Measurements from ENCODE around the gene NANOS2. TPM values are rescaled to one million over a fixed set of nuclear protein-coding genes. Genes with fewer than 3 reads are reported as not detected.

NANOS2 gene
- total and polyA plus RNA-seq, 2 donors (not counting 1 experiment from before 2014, with no cell fraction given): not detected

GRCh38 chr19:45911291-45911690 is 3.3 kb downstream of the NANOS2 start:
- Histone ChIP-seq H3K4me3 (replicated peaks in 1 of 4; ENCODE audit: control extremely low read depth in 1 of 4, insufficient read depth in 1 of 4, low read depth in 3 of 4, low read length in 4 of 4) (no peak overlapping the region), H3K27ac (ENCODE audit: insufficient read depth, low read length) (no peak overlapping the region), H3K4me2 (ENCODE audit: extremely low read depth, insufficient read depth, low read length) (no peak overlapping the region), H3K36me3 (ENCODE audit: control insufficient read depth, insufficient read depth, low read length) (no peaks in the 10 kb centered on the region), H2AFZ (ENCODE audit: low read length) (no peak overlapping the region), H3K9me3 (ENCODE audit: control insufficient read depth, insufficient read depth, low read depth, low read length) (no peaks in the 10 kb centered on the region), H3K9ac (ENCODE audit: insufficient read depth, low read length) (no peak overlapping the region), H3K79me2 (ENCODE audit: control insufficient read depth, insufficient read depth, low read length) (no peaks in the 10 kb centered on the region), H3K27me3 (ENCODE audit: control insufficient read depth, insufficient read depth, low read length) (peaks cover 2% of the 10 kb centered on the region), H3K4me1 (ENCODE audit: control insufficient read depth, extremely low read depth, insufficient read depth, low read length) (no peaks in the 10 kb centered on the region), H4K20me1 (ENCODE audit: control insufficient read depth, extremely low read depth, insufficient read depth, low read length) (no peaks in the 10 kb centered on the region)
- TF ChIP-seq EZH2 (IDR thresholded peaks at IDR 0.05; ENCODE audit: low read length, missing control alignments) (no peak), CTCF (conservative IDR thresholded peaks at IDR 0.05 in 1 of 2, IDR thresholded peaks at IDR 0.05 in 1 of 2; ENCODE audit: low read depth in 1 of 2, low read length in 2 of 2) (no peak)
- no peak for DNase-seq (ENCODE audit: low read depth in 2 of 2)

- Histone ChIP-seq H3K9me3 (ENCODE audit: control insufficient read depth, insufficient read depth, low read depth, low read length) (no peaks in the 10 kb centered on the region), H3K4me1 (ENCODE audit: control insufficient read depth, extremely low read depth, insufficient read depth, low read length) (no peaks in the 10 kb centered on the region), H3K36me3 (ENCODE audit: control insufficient read depth, insufficient read depth, low read length) (no peaks in the 10 kb centered on the region), H2AFZ (ENCODE audit: low read length) (no peak overlapping the region), H3K4me2 (ENCODE audit: extremely low read depth, insufficient read depth, low read length) (no peak overlapping the region), H3K9ac (ENCODE audit: insufficient read depth, low read length) (no peak overlapping the region), H3K79me2 (ENCODE audit: control insufficient read depth, insufficient read depth, low read length) (no peaks in the 10 kb centered on the region), H4K20me1 (ENCODE audit: control insufficient read depth, extremely low read depth, insufficient read depth, low read length) (no peaks in the 10 kb centered on the region), H3K27me3 (ENCODE audit: control insufficient read depth, insufficient read depth, low read length) (peaks cover 2% of the 10 kb centered on the region), H3K4me3 (replicated peaks in 1 of 4; ENCODE audit: control extremely low read depth in 1 of 4, insufficient read depth in 1 of 4, low read depth in 3 of 4, low read length in 4 of 4) (no peak overlapping the region), H3K27ac (ENCODE audit: insufficient read depth, low read length) (no peak overlapping the region)
- TF ChIP-seq CTCF (conservative IDR thresholded peaks at IDR 0.05 in 1 of 2, IDR thresholded peaks at IDR 0.05 in 1 of 2; ENCODE audit: low read depth in 1 of 2, low read length in 2 of 2) (no peak), EZH2 (IDR thresholded peaks at IDR 0.05; ENCODE audit: low read length, missing control alignments) (no peak)
- DNase-seq (ENCODE audit: low read depth in 2 of 2): peak in 1 of 2 donors; percentile 35
These were observed 5.6 kb downstream of the NANOS2 start for GRCh38 chr19:45908956-45909355.

- Histone ChIP-seq H3K4me2 (ENCODE audit: extremely low read depth, insufficient read depth, low read length) (no peak overlapping the region), H3K9me3 (ENCODE audit: control insufficient read depth, insufficient read depth, low read depth, low read length) (no peaks in the 10 kb centered on the region), H3K79me2 (ENCODE audit: control insufficient read depth, insufficient read depth, low read length) (no peaks in the 10 kb centered on the region), H3K4me3 (replicated peaks in 1 of 4; ENCODE audit: control extremely low read depth in 1 of 4, insufficient read depth in 1 of 4, low read depth in 3 of 4, low read length in 4 of 4) (no peak overlapping the region), H3K9ac (ENCODE audit: insufficient read depth, low read length) (no peak overlapping the region), H3K4me1 (ENCODE audit: control insufficient read depth, extremely low read depth, insufficient read depth, low read length) (no peaks in the 10 kb centered on the region), H3K36me3 (ENCODE audit: control insufficient read depth, insufficient read depth, low read length) (no peaks in the 10 kb centered on the region), H4K20me1 (ENCODE audit: control insufficient read depth, extremely low read depth, insufficient read depth, low read length) (no peaks in the 10 kb centered on the region), H2AFZ (ENCODE audit: low read length) (no peak overlapping the region), H3K27me3 (ENCODE audit: control insufficient read depth, insufficient read depth, low read length) (peaks cover 2% of the 10 kb centered on the region), H3K27ac (ENCODE audit: insufficient read depth, low read length) (no peak overlapping the region)
- peak in 1 of 2 donors; percentile 31 for DNase-seq (ENCODE audit: low read depth in 2 of 2)
- TF ChIP-seq CTCF (conservative IDR thresholded peaks at IDR 0.05 in 1 of 2, IDR thresholded peaks at IDR 0.05 in 1 of 2; ENCODE audit: low read depth in 1 of 2, low read length in 2 of 2) (no peak), EZH2 (IDR thresholded peaks at IDR 0.05; ENCODE audit: low read length, missing control alignments) (no peak)
These were observed 8.4 kb downstream of the NANOS2 start for GRCh38 chr19:45906221-45906620.

All from fibroblast of lung (primary cell).